ENCODE data around the gene PFKL. TPM values are rescaled to one million over a fixed set of nuclear protein-coding genes. Genes with fewer than 3 reads are reported as not detected.

PFKL gene
- polyA plus RNA-seq, 1 donor (not counting 4 experiments of a cell fraction or from before 2014, with no cell fraction given): 46.6 TPM

DNA sequence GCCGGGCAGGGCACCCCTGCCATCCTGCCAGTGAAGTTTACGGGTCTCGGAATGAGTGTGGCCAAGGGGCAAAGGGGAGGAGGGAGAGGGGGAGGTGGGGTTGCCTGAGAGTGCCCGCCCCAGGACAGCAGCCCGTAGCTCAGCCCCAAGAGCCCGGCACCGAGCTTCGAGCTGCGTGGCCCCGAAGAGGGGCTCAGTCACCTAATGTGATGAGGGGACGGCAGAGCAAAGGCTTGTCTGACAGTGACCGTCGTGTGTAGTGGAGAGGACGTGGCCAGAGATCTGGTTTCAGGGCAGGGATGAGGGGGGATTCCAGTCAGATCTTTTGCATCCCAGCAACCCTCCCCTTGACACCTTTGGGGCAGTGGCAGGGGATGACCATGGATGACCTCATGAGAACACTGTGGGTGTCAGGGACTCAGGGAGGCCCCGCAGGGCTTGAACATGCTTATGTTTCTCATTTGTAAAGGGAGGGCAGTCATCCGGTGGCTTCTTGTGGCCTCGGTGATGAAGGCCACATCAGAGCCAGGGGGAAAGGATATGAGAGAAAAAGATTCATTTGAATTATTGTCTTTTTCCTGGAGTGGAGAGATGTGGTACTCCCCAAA is 52.5 kb downstream of the PFKL start:
- H3K27ac ChIP-seq (ENCODE audit: control insufficient read depth, insufficient read depth, low read length): no peak overlapping the region
- H3K9me1 ChIP-seq (ENCODE audit: control insufficient read depth, extremely low read depth, insufficient read depth, low read length): no peaks in the 10 kb centered on the region
- TF ChIP-seq, protein P1, sequence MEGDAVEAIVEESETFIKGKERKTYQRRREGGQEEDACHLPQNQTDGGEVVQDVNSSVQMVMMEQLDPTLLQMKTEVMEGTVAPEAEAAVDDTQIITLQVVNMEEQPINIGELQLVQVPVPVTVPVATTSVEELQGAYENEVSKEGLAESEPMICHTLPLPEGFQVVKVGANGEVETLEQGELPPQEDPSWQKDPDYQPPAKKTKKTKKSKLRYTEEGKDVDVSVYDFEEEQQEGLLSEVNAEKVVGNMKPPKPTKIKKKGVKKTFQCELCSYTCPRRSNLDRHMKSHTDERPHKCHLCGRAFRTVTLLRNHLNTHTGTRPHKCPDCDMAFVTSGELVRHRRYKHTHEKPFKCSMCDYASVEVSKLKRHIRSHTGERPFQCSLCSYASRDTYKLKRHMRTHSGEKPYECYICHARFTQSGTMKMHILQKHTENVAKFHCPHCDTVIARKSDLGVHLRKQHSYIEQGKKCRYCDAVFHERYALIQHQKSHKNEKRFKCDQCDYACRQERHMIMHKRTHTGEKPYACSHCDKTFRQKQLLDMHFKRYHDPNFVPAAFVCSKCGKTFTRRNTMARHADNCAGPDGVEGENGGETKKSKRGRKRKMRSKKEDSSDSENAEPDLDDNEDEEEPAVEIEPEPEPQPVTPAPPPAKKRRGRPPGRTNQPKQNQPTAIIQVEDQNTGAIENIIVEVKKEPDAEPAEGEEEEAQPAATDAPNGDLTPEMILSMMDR (optimal IDR thresholded peaks at IDR 0.05 in 1 of 3, IDR thresholded peaks at IDR 0.05 in 1 of 3, conservative IDR thresholded peaks at IDR 0.05 in 1 of 3; ENCODE audit: extremely low read depth in 1 of 3, insufficient read depth in 2 of 3, low read length in 3 of 3): no peak
- TF ChIP-seq EZH2 (IDR thresholded peaks at IDR 0.05; ENCODE audit: low read length): no peak
- H3K4me3 ChIP-seq (ENCODE audit: control insufficient read depth in 2 of 3, extremely low read depth in 1 of 3, insufficient read depth in 2 of 3, low read depth in 1 of 3, low read length in 3 of 3): no peak overlapping the region
- H3K36me3 ChIP-seq (ENCODE audit: control insufficient read depth in 2 of 2, extremely low read depth in 1 of 2, insufficient read depth in 2 of 2, low read length in 2 of 2): no peaks in the 10 kb centered on the region
- no peaks in the 10 kb centered on the region for H3K4me1 ChIP-seq (ENCODE audit: control insufficient read depth, extremely low read depth, insufficient read depth, low read length)
- H3K4me2 ChIP-seq (ENCODE audit: control insufficient read depth, extremely low read depth, insufficient read depth, low read depth, low read length): no peak overlapping the region
- dilution Hi-C loops (cut with MboI; ENCODE audit: extremely low pct_ligation_motif_present, low sequenced_read_pairs): no loop called here
- no peak overlapping the region for H2AFZ ChIP-seq (ENCODE audit: control insufficient read depth, low read length)
- peaks cover 48% of the 10 kb centered on the region for H3K27me3 ChIP-seq (ENCODE audit: control insufficient read depth, extremely low read depth, insufficient read depth, low read length)
- H3K9ac ChIP-seq (ENCODE audit: control insufficient read depth, extremely low read depth, insufficient read depth, low read length): no peak overlapping the region
- H3K9me3 ChIP-seq (ENCODE audit: control insufficient read depth, low read depth, low read length): no peaks in the 10 kb centered on the region
- H3K79me2 ChIP-seq (ENCODE audit: control insufficient read depth, insufficient read depth, low read length): no peaks in the 10 kb centered on the region
- DNase-seq (ENCODE audit: low read depth, low spot score) (no peak), FAIRE-seq (no peak)
- H4K20me1 ChIP-seq (ENCODE audit: control insufficient read depth, extremely low read depth, insufficient read depth, low read length): no peaks in the 10 kb centered on the region

DNA sequence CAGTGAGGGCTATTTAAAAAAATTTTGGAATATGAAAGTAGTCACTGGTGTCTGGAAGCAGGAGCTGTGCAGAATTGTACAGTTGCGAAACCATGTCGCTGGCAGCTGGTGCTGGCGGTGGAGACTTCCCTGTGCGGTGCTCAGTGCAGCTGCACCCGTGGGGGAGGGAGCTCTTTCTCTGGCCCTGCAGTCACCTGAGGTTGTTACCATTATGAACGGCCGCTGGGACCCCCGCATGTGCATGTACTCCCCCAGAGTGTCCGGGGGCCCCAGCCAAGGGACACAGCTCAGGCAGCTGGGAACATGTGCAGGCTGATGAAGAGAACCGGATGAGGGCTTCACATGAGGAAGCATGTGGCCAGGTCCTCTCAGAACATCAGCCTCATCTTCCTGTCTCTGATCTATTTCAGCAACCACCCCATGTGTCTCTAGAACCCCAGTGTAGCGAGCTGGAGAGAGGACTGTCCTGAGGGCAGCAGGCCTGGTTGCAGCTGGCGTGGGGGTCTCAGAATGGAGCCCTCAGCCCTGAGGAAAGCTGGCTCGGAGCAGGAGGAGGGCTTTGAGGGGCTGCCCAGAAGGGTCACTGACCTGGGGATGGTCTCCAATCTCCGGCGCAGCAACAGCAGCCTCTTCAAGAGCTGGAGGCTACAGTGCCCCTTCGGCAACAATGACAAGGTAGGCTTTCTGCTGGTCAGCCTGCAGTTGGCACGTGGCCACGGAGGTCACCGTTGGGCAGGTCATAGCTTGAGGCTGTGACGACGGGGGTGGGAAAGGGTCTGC is 53.5 kb downstream of the PFKL start, which contains the start of gene TRPM2:
TSS of gene TRPM2 (plus strand) at position 431 of the 780 bp plus-strand sequence. CDS start at position 511, 80 bp downstream.
- no peaks in the 10 kb centered on the region for H3K79me2 ChIP-seq (ENCODE audit: control insufficient read depth, insufficient read depth, low read length)
- H3K36me3 ChIP-seq (ENCODE audit: control insufficient read depth in 2 of 2, extremely low read depth in 1 of 2, insufficient read depth in 2 of 2, low read length in 2 of 2): no peaks in the 10 kb centered on the region
- no peaks in the 10 kb centered on the region for H4K20me1 ChIP-seq (ENCODE audit: control insufficient read depth, extremely low read depth, insufficient read depth, low read length)
- H3K27me3 ChIP-seq (ENCODE audit: control insufficient read depth, extremely low read depth, insufficient read depth, low read length): peaks cover 42% of the 10 kb centered on the region
- no peaks in the 10 kb centered on the region for H3K9me3 ChIP-seq (ENCODE audit: control insufficient read depth, low read depth, low read length)
- DNase-seq (ENCODE audit: low read depth, low spot score) (no peak), FAIRE-seq (no peak)
- no peak within 1 kb of the TSS for H3K4me3 ChIP-seq (ENCODE audit: control insufficient read depth in 2 of 3, extremely low read depth in 1 of 3, insufficient read depth in 2 of 3, low read depth in 1 of 3, low read length in 3 of 3)
- H2AFZ ChIP-seq (ENCODE audit: control insufficient read depth, low read length): no peak within 1 kb of the TSS
- no peaks in the 10 kb centered on the region for H3K9me1 ChIP-seq (ENCODE audit: control insufficient read depth, extremely low read depth, insufficient read depth, low read length)
- no peak within 1 kb of the TSS for H3K9ac ChIP-seq (ENCODE audit: control insufficient read depth, extremely low read depth, insufficient read depth, low read length)
- H3K4me2 ChIP-seq (ENCODE audit: control insufficient read depth, extremely low read depth, insufficient read depth, low read depth, low read length): no peak within 1 kb of the TSS
- dilution Hi-C loops (cut with MboI; ENCODE audit: extremely low pct_ligation_motif_present, low sequenced_read_pairs): no loop called here
- H3K27ac ChIP-seq (ENCODE audit: control insufficient read depth, insufficient read depth, low read length): no peak within 1 kb of the TSS
- TF ChIP-seq, protein P1 (optimal IDR thresholded peaks at IDR 0.05 in 1 of 3, IDR thresholded peaks at IDR 0.05 in 1 of 3, conservative IDR thresholded peaks at IDR 0.05 in 1 of 3; ENCODE audit: extremely low read depth in 1 of 3, insufficient read depth in 2 of 3, low read length in 3 of 3): no peak
- TF ChIP-seq EZH2 (IDR thresholded peaks at IDR 0.05; ENCODE audit: low read length): no peak
- no peaks in the 10 kb centered on the region for H3K4me1 ChIP-seq (ENCODE audit: control insufficient read depth, extremely low read depth, insufficient read depth, low read length)

All from keratinocyte (primary cell).